SU-DHL-6 (cell line): ENCODE data around the gene SIRPA.

Experiments
- H2AFZ ChIP-seq: fragments of 200-600 bp; sonication (generic); 2 replicates; pipeline ENCODE4 v1.6.1; 2014; ENCODE audit warnings: low read depth, mild to moderate bottlenecking, moderate library complexity, mixed read lengths, antibody characterized with exemption, low read length; ENCODE audit not compliant: severe bottlenecking
- H3F3A ChIP-seq: fragments of 200-600 bp; shearing (Covaris generic); 2 replicates; pipeline ENCODE4 v1.6.0; 2016; ENCODE audit warnings: antibody characterized with exemption, mild to moderate bottlenecking; ENCODE audit not compliant: insufficient read depth
- H3K27ac ChIP-seq: fragments of 200-600 bp; sonication (generic); 2 replicates; pipeline ENCODE4 v1.5.1; 2016; ENCODE audit warnings: low read depth, mild to moderate bottlenecking, low read length, moderate library complexity, mixed read lengths
- H3K27me3 ChIP-seq: fragments of 200-600 bp; sonication (generic), shearing (Covaris generic); 2 replicates; pipeline ENCODE4 v1.6.0; 2014; ENCODE audit warnings: mild to moderate bottlenecking, low read length
- H3K36me3 ChIP-seq: fragments of 200-600 bp; sonication (generic); 2 replicates; pipeline ENCODE4 v1.6.1; 2014; ENCODE audit warnings: mild to moderate bottlenecking, low read length, mixed read lengths
- H3K4me2 ChIP-seq: fragments of 300-600, 200-600 bp; shearing (Covaris generic), sonication (generic); 2 replicates; pipeline ENCODE4 v1.6.0; 2014; ENCODE audit warnings: low read length, low read depth, mild to moderate bottlenecking; ENCODE audit not compliant: poor library complexity, severe bottlenecking
- H3K4me3 ChIP-seq: fragments of 200-600 bp; sonication (generic); 2 replicates; pipeline ENCODE4 v1.5.1; 2014; ENCODE audit warnings: antibody characterized with exemption, low read length, mild to moderate bottlenecking, mixed read lengths; ENCODE audit not compliant: insufficient read depth, poor library complexity, severe bottlenecking
- H3K79me2 ChIP-seq: fragments of 200-600 bp; sonication (generic); 2 replicates; pipeline ENCODE4 v1.6.1; 2014; ENCODE audit warnings: mild to moderate bottlenecking, low read length, moderate library complexity; ENCODE audit not compliant: insufficient read depth
- H3K9ac ChIP-seq: fragments of 200-600 bp; sonication (generic); 2 replicates; pipeline ENCODE4 v1.7.0; 2014; ENCODE audit warnings: mild to moderate bottlenecking, low read length
- H3K9me2 ChIP-seq: fragments of 200-600 bp; sonication (generic); replicated peaks from 2 replicates; pipeline ENCODE4 v1.6.1; 2014; ENCODE audit warnings: low read length; ENCODE audit not compliant: insufficient read depth
- H3K9me3 ChIP-seq: fragments of 200-600 bp; sonication (generic); 2 replicates; pipeline ENCODE4 v1.6.1; 2014; ENCODE audit warnings: low read length, mixed read lengths; ENCODE audit not compliant: insufficient read depth
- H4K20me1 ChIP-seq: fragments of 200-600 bp; sonication (generic); 2 replicates; pipeline ENCODE4 v1.6.1; 2014; ENCODE audit warnings: low read depth, mild to moderate bottlenecking, antibody characterized with exemption, low read length, moderate library complexity, mixed read lengths
- EZH2phosphoT487 ChIP-seq: fragments of 200-600 bp; sonication (generic), shearing (Covaris generic); conservative IDR thresholded peaks from 2 replicates; pipeline ENCODE4 v1.6.1; 2018; ENCODE audit warnings: mild to moderate bottlenecking, antibody characterized with exemption, low read length, moderate library complexity, mixed read lengths
- TF ChIP-seq, protein P1 (sequence below): fragments of 200-600 bp; sonication (generic); IDR thresholded peaks from one replicate; pipeline ENCODE4 v1.5.1; 2017; ENCODE audit warnings: antibody characterized with exemption, mild to moderate bottlenecking, low read length, moderate library complexity; ENCODE audit not compliant: insufficient read depth, poor library complexity, severe bottlenecking

The SIRPA gene

DNA sequence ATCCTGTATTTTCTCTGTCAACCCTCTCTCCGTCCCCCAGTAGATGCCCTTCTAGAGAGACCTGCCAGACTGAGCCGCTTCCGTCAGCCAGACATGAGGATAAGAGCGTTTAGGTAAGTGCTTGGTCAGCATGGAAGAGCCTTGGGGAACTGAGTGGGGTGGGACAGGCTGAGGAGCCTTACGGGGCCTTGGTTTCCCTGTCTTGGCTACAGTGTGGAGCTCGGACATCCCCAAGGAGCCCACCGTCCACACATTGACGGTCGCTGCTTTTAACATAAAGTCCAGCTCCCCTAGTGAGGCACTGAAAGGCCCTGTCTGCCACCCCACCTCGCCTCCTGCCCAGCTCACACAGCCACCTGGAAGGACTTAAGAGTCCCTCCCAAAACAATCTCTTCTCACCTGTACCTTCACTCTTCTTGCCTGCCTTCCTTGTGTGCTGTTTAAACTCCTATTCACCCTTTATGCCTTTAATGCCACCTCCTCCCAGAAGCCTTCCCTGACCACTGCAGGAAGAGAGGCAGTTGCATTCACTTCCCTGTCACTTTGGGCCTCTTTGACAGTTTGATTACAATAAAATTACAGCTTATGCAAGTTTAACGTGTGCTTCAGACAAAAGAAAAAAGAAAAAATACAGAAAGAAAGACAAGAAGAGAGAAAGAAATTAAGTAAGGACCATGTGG, 56.4 kb downstream of the SIRPA start:
- no peak overlapping the region for H2AFZ ChIP-seq
- H3K4me3 ChIP-seq = no peak overlapping the region
- H3F3A ChIP-seq = peaks cover 34% of the 10 kb centered on the region
- H3K9ac ChIP-seq = no peak overlapping the region
- no peak for TF ChIP-seq EZH2phosphoT487
- TF ChIP-seq, protein P1, sequence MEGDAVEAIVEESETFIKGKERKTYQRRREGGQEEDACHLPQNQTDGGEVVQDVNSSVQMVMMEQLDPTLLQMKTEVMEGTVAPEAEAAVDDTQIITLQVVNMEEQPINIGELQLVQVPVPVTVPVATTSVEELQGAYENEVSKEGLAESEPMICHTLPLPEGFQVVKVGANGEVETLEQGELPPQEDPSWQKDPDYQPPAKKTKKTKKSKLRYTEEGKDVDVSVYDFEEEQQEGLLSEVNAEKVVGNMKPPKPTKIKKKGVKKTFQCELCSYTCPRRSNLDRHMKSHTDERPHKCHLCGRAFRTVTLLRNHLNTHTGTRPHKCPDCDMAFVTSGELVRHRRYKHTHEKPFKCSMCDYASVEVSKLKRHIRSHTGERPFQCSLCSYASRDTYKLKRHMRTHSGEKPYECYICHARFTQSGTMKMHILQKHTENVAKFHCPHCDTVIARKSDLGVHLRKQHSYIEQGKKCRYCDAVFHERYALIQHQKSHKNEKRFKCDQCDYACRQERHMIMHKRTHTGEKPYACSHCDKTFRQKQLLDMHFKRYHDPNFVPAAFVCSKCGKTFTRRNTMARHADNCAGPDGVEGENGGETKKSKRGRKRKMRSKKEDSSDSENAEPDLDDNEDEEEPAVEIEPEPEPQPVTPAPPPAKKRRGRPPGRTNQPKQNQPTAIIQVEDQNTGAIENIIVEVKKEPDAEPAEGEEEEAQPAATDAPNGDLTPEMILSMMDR = no peak
- H3K9me2 ChIP-seq = no peaks in the 10 kb centered on the region
- no peaks in the 10 kb centered on the region for H3K36me3 ChIP-seq
- no peaks in the 10 kb centered on the region for H3K9me3 ChIP-seq
- no peak overlapping the region for H3K4me2 ChIP-seq
- no peaks in the 10 kb centered on the region for H4K20me1 ChIP-seq
- no peaks in the 10 kb centered on the region for H3K79me2 ChIP-seq
- H3K27me3 ChIP-seq = no peaks in the 10 kb centered on the region
- H3K27ac ChIP-seq = no peak overlapping the region

DNA sequence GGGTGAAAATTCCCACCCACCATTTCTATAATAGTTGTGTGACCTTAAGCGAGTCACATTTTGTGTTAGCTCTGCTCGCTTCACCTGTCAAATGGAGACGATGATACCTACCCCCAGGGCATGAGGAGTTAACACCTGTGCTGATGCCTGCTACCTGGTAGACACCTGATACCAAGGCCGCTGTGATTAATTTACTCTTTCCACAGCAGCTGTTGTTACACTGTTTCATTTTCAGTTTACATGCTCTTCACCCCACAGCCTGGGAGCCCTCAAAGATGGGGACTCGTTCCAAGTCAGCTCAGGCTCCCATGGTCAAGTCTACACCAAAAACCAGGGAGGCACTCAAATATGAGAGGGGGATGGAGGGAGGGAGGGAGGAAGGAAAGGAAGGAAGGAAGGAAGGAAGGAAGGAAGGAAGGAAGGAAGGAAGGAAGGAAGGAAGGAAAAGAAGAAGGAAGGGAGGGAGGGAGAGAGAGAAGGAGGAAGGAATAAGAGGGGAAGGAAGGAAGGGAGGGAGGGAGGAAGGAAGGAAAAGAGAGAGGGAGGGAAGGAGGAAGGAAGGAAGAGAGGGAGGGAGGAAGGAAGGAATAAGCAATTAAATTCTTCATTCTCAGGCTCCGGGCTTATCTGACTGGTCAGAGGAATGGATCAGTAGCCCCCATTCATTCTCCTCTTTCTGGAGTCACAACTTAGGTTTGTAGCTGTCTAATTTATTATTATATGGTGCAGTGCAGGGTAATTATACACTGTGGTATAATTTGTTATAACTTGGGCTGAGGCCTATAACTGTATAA, 57.7 kb downstream of the SIRPA start:
- Histone ChIP-seq H4K20me1 (no peaks in the 10 kb centered on the region), H3K36me3 (no peaks in the 10 kb centered on the region), H3K4me2 (peak overlapping the region; percentile 71), H3K4me3 (peak overlapping the region; percentile 26), H3K9me3 (no peaks in the 10 kb centered on the region), H3K79me2 (no peaks in the 10 kb centered on the region), H3K9ac (peak overlapping the region; percentile 36), H2AFZ (peak overlapping the region; percentile 31), H3F3A (peaks cover 34% of the 10 kb centered on the region), H3K9me2 (no peaks in the 10 kb centered on the region), H3K27me3 (no peaks in the 10 kb centered on the region), H3K27ac (peak overlapping the region; percentile 87)
- TF ChIP-seq, protein P1 = no peak
- no peak for TF ChIP-seq EZH2phosphoT487

DNA sequence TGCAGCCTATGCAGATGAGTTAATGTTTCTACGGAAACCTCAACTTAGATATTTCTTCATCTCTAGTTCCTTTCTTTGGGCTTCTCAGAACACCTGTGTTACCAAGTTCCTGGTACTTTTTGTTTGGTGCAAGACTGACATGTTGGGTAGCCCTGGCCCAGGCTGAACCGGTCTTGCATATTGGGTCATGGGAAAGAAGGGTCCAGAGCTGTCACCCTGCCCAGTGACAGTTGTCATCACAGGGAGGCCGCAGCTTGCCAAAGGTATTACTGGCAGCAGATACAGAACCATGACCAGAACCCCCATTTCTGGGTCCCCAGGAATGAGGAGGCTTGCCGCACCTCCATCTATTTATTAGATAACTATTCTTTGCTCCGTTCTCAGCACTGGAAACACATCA, 58.4 kb downstream of the SIRPA start:
- peak overlapping the region; percentile 41 for H3K4me3 ChIP-seq
- H3K4me2 ChIP-seq = peak overlapping the region; percentile 71
- H3F3A ChIP-seq = peaks cover 34% of the 10 kb centered on the region
- no peaks in the 10 kb centered on the region for H3K9me2 ChIP-seq
- H3K9ac ChIP-seq = peak overlapping the region; percentile 36
- peak overlapping the region; percentile 31 for H2AFZ ChIP-seq
- no peaks in the 10 kb centered on the region for H4K20me1 ChIP-seq
- TF ChIP-seq, protein P1 = no peak
- TF ChIP-seq EZH2phosphoT487 = no peak
- H3K79me2 ChIP-seq = no peaks in the 10 kb centered on the region
- H3K36me3 ChIP-seq = no peaks in the 10 kb centered on the region
- no peaks in the 10 kb centered on the region for H3K9me3 ChIP-seq
- no peaks in the 10 kb centered on the region for H3K27me3 ChIP-seq
- H3K27ac ChIP-seq = peak overlapping the region; percentile 87
